Natural killer cell (primary cell): ENCODE data around the gene SMARCB1. TPM values are rescaled to one million over a fixed set of nuclear protein-coding genes. Genes with fewer than 3 reads are reported as not detected.

Experiments
- ATAC-seq, 3 donors: fragments of 150-1000 bp in 2 of 3; fragments of 200-7000 bp in 1 of 3; cut with Tn5 transposase; 1 replicate in 1 of 3; 2 replicates in 2 of 3; pipeline ENCODE4 v1.10.0; 2021; ENCODE audit warnings: mild to moderate bottlenecking in 2 of 3, moderate library complexity in 2 of 3
- DNase-seq, 2 donors: peaks; one replicate each; pipeline versions ENCODE4 v3.0.0 to v3.0.0-alpha.2; 2013 to 2021; ENCODE audit warnings: mixed read lengths in 1 of 2
- H3K27ac ChIP-seq: one replicate; pipeline ENCODE4 v1.5.1; 2013; ENCODE audit warnings: mild to moderate bottlenecking, low read length
- H3K27me3 ChIP-seq: one replicate; pipeline ENCODE4 v1.6.1; 2013; ENCODE audit warnings: low read length; ENCODE audit not compliant: control insufficient read depth, insufficient read depth
- H3K36me3 ChIP-seq: one replicate; pipeline ENCODE4 v1.6.1; 2013; ENCODE audit warnings: low read length; ENCODE audit not compliant: control insufficient read depth, insufficient read depth
- H3K4me1 ChIP-seq: one replicate; pipeline ENCODE4 v1.6.1; 2013; ENCODE audit warnings: low read length; ENCODE audit not compliant: control insufficient read depth, insufficient read depth
- H3K4me3 ChIP-seq: one replicate; pipeline ENCODE4 v1.5.1; 2013; ENCODE audit warnings: low read length
- H3K9me3 ChIP-seq: one replicate; pipeline ENCODE4 v1.6.1; 2013; ENCODE audit warnings: low read length; ENCODE audit not compliant: control insufficient read depth, insufficient read depth
- H3K27ac Mint-ChIP-seq, 2 donors: one replicate each; pipeline ENCODE4 v1.8.0; 2022; ENCODE audit warnings: mild to moderate bottlenecking in 2 of 2, mixed read lengths in 2 of 2, moderate library complexity in 1 of 2
- H3K27me3 Mint-ChIP-seq, 2 donors: one replicate each; pipeline ENCODE4 v1.8.0; 2022; ENCODE audit warnings: low read depth in 2 of 2, mixed read lengths in 2 of 2
- H3K36me3 Mint-ChIP-seq: one replicate; pipeline ENCODE4 v1.8.0; 2022; ENCODE audit warnings: mixed read lengths
- H3K4me1 Mint-ChIP-seq, 2 donors: one replicate each; pipeline ENCODE4 v1.8.0; 2022; ENCODE audit warnings: mixed read lengths in 2 of 2
- H3K4me3 Mint-ChIP-seq: one replicate; pipeline ENCODE4 v1.8.0; 2022; ENCODE audit warnings: mild to moderate bottlenecking, moderate library complexity, mixed read lengths
- H3K9me3 Mint-ChIP-seq, 2 donors: one replicate each; pipeline ENCODE4 v1.8.0; 2022; ENCODE audit warnings: mixed read lengths in 2 of 2
- WGBS: methylation state at CpG from one replicate; pipeline ENCODE4 v1.1.7; 2013; ENCODE audit warnings: missing lambda C conversion rate; ENCODE audit not compliant: insufficient coverage; 5-methylcytosine and 5-hydroxymethylcytosine counted together
- intact Hi-C: fragments of 100-400 bp; cut with micrococcal nuclease; formaldehyde crosslinking; loops from one replicate; pipeline ENCODE4 v1.14.2; 2022
- total RNA-seq, 4 donors: library from RNA; stranded (reverse); fragments of 120-200 nt in 1 of 4; gene quantifications; one replicate each; pipeline versions ENCODE4 v1.2.3 to v1.2.4, GENCODE V29; 2013 to 2022
- TF ChIP-seq, protein P1 (sequence below): fragments of 200-600 bp; IDR thresholded peaks from one replicate; pipeline ENCODE4 v1.8.0; 2022; ENCODE audit warnings: antibody characterized with exemption

SMARCB1 gene
- total RNA-seq, 3 donors from 2014 or later (not counting 1 experiment from before 2014, with no cell fraction given) = 56.3 to 76.9 (median 69.8) TPM

DNA sequence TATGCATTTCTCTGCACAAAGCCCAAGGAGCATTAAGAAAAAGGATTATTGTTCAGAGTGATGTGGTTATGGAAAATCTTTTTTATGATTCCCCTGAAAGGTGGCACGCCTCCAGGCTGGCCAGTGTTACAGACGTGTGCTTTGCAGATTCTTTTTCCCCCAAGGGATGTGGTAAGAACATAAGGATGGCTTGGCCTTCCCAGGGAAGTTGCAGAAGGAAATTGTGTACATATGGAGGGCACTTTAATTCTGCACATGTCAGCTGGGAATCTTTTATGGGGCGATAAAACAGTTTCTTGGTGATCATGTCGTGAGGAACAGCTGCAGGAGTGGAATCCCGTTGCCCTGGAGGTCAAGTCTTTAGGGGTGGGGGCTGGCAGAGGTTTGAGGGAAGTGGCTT is 9.7 kb downstream of the SMARCB1 start:
- TF ChIP-seq, protein P1, sequence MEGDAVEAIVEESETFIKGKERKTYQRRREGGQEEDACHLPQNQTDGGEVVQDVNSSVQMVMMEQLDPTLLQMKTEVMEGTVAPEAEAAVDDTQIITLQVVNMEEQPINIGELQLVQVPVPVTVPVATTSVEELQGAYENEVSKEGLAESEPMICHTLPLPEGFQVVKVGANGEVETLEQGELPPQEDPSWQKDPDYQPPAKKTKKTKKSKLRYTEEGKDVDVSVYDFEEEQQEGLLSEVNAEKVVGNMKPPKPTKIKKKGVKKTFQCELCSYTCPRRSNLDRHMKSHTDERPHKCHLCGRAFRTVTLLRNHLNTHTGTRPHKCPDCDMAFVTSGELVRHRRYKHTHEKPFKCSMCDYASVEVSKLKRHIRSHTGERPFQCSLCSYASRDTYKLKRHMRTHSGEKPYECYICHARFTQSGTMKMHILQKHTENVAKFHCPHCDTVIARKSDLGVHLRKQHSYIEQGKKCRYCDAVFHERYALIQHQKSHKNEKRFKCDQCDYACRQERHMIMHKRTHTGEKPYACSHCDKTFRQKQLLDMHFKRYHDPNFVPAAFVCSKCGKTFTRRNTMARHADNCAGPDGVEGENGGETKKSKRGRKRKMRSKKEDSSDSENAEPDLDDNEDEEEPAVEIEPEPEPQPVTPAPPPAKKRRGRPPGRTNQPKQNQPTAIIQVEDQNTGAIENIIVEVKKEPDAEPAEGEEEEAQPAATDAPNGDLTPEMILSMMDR = no peak
- ATAC-seq = no peak
- Histone ChIP-seq H3K4me3 (no peak overlapping the region), H3K4me1 (peaks cover 13% of the 10 kb centered on the region), H3K9me3 (no peaks in the 10 kb centered on the region), H3K27ac (no peak overlapping the region), H3K36me3 (peaks cover 51% of the 10 kb centered on the region), H3K27me3 (no peaks in the 10 kb centered on the region)
- Mint-ChIP-seq H3K4me1 (peaks cover 18 to 19% of the 10 kb centered on the region in 2 donors), H3K36me3 (peaks cover 6% of the 10 kb centered on the region), H3K27me3 (no peaks in the 10 kb centered on the region), H3K4me3 (no peak overlapping the region), H3K9me3 (no peaks in the 10 kb centered on the region), H3K27ac (no peak overlapping the region)
- intact Hi-C loops = no loop called here
- no peak for DNase-seq
- 87% methylated on average over 5 of the region's 5 CpGs for WGBS

DNA sequence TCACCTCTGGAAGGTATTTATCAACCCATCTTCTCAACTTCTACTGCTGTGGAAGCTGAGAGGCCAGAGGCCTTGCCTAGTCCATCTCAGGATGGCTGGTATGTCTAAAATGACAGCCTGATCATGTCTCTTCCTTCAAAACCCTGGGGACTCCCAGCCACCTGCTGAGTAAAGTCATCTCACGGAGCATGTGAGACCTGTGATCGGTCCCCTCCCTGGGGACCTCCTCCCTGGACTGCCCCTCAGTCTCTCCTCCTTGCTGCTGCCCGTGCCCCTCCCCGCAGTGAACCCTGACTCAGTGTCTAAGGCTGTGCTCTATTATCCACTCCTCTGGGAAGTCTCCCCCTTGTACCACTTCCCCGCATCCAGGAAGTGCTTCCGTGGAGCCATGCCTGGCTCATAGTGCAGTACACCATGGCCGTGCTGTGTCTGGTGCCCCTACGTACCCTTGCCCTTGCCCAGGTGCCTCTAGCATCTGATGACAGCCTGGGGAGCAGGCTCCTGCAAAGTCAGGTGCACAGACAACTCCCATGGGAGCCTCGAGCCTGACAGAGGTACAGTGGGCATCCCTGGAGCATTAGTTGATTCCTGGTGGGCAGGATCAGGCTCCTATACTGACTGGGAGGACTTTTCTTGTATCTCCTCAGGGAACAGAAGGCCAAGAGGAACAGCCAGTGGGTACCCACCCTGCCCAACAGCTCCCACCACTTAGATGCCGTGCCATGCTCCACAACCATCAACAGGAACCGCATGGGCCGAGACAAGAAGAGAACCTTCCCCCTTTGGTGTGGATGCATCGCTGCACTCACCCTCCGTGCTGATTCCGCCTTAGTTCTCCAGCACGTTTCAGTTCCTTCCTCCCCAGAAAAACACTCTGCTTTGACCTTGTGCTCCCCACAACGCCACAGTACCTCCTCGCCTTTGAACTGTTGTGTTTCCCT is 13.8 kb downstream of the SMARCB1 start:
- Mint-ChIP-seq H3K36me3 (no peaks in the 10 kb centered on the region), H3K4me1 (peaks cover 0 to 11% of the 10 kb centered on the region in 2 donors), H3K27ac (no peak overlapping the region), H3K27me3 (no peaks in the 10 kb centered on the region), H3K4me3 (no peak overlapping the region), H3K9me3 (no peaks in the 10 kb centered on the region)
- no peaks in the 10 kb centered on the region for H3K27me3 ChIP-seq
- ATAC-seq (no peak), DNase-seq (no peak)
- TF ChIP-seq, protein P1 = no peak
- H3K36me3 ChIP-seq = peaks cover 60% of the 10 kb centered on the region
- peaks cover 23% of the 10 kb centered on the region for H3K4me1 ChIP-seq
- intact Hi-C loops = no loop called here
- H3K9me3 ChIP-seq = no peaks in the 10 kb centered on the region
- peak overlapping the region; percentile 57 for H3K27ac ChIP-seq
- H3K4me3 ChIP-seq = no peak overlapping the region
- WGBS = 78% methylated on average over 18 of the region's 18 CpGs

DNA sequence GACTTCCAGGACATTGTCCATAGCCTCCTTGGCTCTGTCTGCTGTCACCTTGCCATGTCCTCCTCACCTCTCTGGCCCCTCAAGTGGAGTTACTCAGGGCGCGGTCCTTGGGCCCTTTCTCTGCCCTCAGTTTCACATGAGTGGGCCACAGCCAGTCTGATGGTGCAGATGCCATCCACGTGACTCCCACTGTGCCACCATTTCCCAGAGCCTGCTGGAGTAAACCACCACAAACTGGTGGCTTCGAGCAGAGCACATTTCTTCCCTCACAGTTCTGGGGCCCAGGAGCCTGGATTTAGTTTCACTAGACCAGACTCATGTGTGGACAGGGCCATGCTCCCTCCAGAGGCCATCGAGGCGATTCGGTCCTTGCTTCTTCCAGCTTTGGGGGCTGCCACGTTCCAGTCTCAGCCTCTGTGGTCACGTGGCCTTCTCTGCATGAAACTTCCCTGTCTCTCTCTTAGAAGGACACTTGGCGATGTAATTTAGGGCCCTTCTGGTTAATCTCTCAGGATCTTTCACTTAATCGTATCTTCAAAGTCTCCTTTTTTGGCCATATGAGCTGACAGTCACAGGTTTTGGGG is 14.6 kb downstream of the SMARCB1 start:
- no peak for ATAC-seq
- H3K36me3 ChIP-seq = peaks cover 60% of the 10 kb centered on the region
- Mint-ChIP-seq H3K4me1 (peaks cover 0 to 10% of the 10 kb centered on the region in 2 donors), H3K9me3 (no peaks in the 10 kb centered on the region), H3K36me3 (no peaks in the 10 kb centered on the region), H3K4me3 (no peak overlapping the region), H3K27ac (no peak overlapping the region), H3K27me3 (no peaks in the 10 kb centered on the region)
- peak overlapping the region; percentile 57 for H3K27ac ChIP-seq
- intact Hi-C loops = no loop called here
- H3K4me1 ChIP-seq = peaks cover 23% of the 10 kb centered on the region
- no peaks in the 10 kb centered on the region for H3K9me3 ChIP-seq
- TF ChIP-seq, protein P1 = no peak
- H3K4me3 ChIP-seq = no peak overlapping the region
- WGBS = 90% methylated on average over 11 of the region's 11 CpGs
- H3K27me3 ChIP-seq = no peaks in the 10 kb centered on the region
- no peak for DNase-seq
